DOHH2 (cell line): ENCODE results near the gene MARCHF10.
"Not testable (repeated sequence)": the region's sequence is repeated elsewhere in the genome, so short reads cannot be mapped to it uniquely, and the experiment has no call there.

Source experiments
- H3F3A ChIP-seq: fragments of 200-600 bp; sonication (generic), shearing (Covaris generic); 2 replicates; pipeline ENCODE4 v1.6.0; 2016; ENCODE audit warnings: antibody characterized with exemption, mild to moderate bottlenecking; ENCODE audit not compliant: control insufficient read depth, insufficient read depth
- H3K27ac ChIP-seq: fragments of 200-600 bp; sonication (generic); 2 replicates; pipeline ENCODE4 v1.5.1; 2014; ENCODE audit warnings: low read depth, mild to moderate bottlenecking, low read length, moderate library complexity
- H3K27me3 ChIP-seq: fragments of 200-600 bp; sonication (generic); 2 replicates; pipeline ENCODE4 v1.6.1; 2014; ENCODE audit warnings: mild to moderate bottlenecking, low read length, mixed read lengths; ENCODE audit not compliant: control insufficient read depth
- H3K36me3 ChIP-seq: fragments of 200-600 bp; sonication (generic); 2 replicates; pipeline ENCODE4 v1.6.1; 2014; ENCODE audit warnings: mild to moderate bottlenecking, low read length, moderate library complexity, mixed read lengths; ENCODE audit not compliant: control insufficient read depth
- H3K4me1 ChIP-seq: fragments of 200-600 bp; sonication (generic); 2 replicates; pipeline ENCODE4 v1.6.1; 2014; ENCODE audit warnings: mild to moderate bottlenecking, low read length, mixed read lengths; ENCODE audit not compliant: control insufficient read depth
- H3K4me2 ChIP-seq: fragments of 200-600 bp; sonication (generic); 2 replicates; pipeline ENCODE4 v1.6.0; 2014; ENCODE audit warnings: mild to moderate bottlenecking, low read length, moderate library complexity
- H3K4me3 ChIP-seq: fragments of 200-600 bp; sonication (generic); 2 replicates; pipeline ENCODE4 v1.5.1; 2014; ENCODE audit warnings: mild to moderate bottlenecking, low read length, mixed read lengths
- H3K79me2 ChIP-seq: fragments of 200-600 bp; sonication (generic); 2 replicates; pipeline ENCODE4 v1.6.1; 2014; ENCODE audit warnings: mild to moderate bottlenecking, low read length, mixed read lengths; ENCODE audit not compliant: control insufficient read depth
- H3K9me2 ChIP-seq: fragments of 200-600 bp; sonication (generic); replicated peaks from 2 replicates; pipeline ENCODE4 v1.6.1; 2014; ENCODE audit warnings: mild to moderate bottlenecking, low read length, mixed read lengths; ENCODE audit not compliant: control insufficient read depth
- H3K9me3 ChIP-seq: fragments of 200-600 bp; sonication (generic); 2 replicates; pipeline ENCODE4 v1.6.1; 2014; ENCODE audit warnings: antibody characterized with exemption, low read length, mixed read lengths; ENCODE audit not compliant: control insufficient read depth, insufficient read depth
- H4K20me1 ChIP-seq: fragments of 200-600 bp; sonication (generic); 2 replicates; pipeline ENCODE4 v1.6.0; 2014; ENCODE audit warnings: low read depth, mild to moderate bottlenecking, antibody characterized with exemption, low read length, moderate library complexity; ENCODE audit not compliant: control insufficient read depth, insufficient read depth
- CTCF ChIP-seq: fragments of 200-600 bp; sonication (generic); IDR thresholded peaks from one replicate; pipeline ENCODE4 v1.5.1; 2014; ENCODE audit warnings: antibody characterized with exemption, mild to moderate bottlenecking, low read depth, low read length; ENCODE audit not compliant: poor library complexity, severe bottlenecking
- EZH2phosphoT487 ChIP-seq: fragments of 200-600 bp; sonication (generic); IDR thresholded peaks from 2 replicates; pipeline ENCODE4 v1.6.1; 2017; ENCODE audit warnings: borderline replicate concordance, mild to moderate bottlenecking, antibody characterized with exemption, low read length, moderate library complexity, mixed read lengths

Gene MARCHF10

GRCh38 chr17:62702746-62703260 is 105.3 kb downstream of the MARCHF10 start:
- no peak overlapping the region for H3K4me3 ChIP-seq
- H3K79me2 ChIP-seq = no peaks in the 10 kb centered on the region
- no peak overlapping the region for H3K27ac ChIP-seq
- H3F3A ChIP-seq = no peaks in the 10 kb centered on the region
- peaks cover 17% of the 10 kb centered on the region for H3K27me3 ChIP-seq
- no peaks in the 10 kb centered on the region for H3K9me2 ChIP-seq
- no peak overlapping the region for H3K4me2 ChIP-seq
- 0 out of 2 replicates have a peak, but pooled peaks cover 5% of the 10 kb centered on the region for H3K4me1 ChIP-seq
- no peaks in the 10 kb centered on the region for H3K9me3 ChIP-seq
- H3K36me3 ChIP-seq = no peaks in the 10 kb centered on the region
- no peak for TF ChIP-seq EZH2phosphoT487
- no peak for TF ChIP-seq CTCF
- no peaks in the 10 kb centered on the region for H4K20me1 ChIP-seq

GRCh38 chr17:62701706-62702085 is 106.4 kb downstream of the MARCHF10 start:
- Histone ChIP-seq H3K4me3 (no peak overlapping the region), H4K20me1 (no peaks in the 10 kb centered on the region), H3K27ac (no peak overlapping the region), H3K4me1 (0 out of 2 replicates have a peak, but pooled peaks cover 5% of the 10 kb centered on the region), H3K27me3 (peaks cover 17% of the 10 kb centered on the region), H3K4me2 (no peak overlapping the region), H3K79me2 (no peaks in the 10 kb centered on the region), H3K9me2 (no peaks in the 10 kb centered on the region), H3K36me3 (no peaks in the 10 kb centered on the region), H3K9me3 (no peaks in the 10 kb centered on the region), H3F3A (no peaks in the 10 kb centered on the region)
- TF ChIP-seq CTCF (no peak), EZH2phosphoT487 (no peak)

- H3K36me3 ChIP-seq = no peaks in the 10 kb centered on the region
- no peak for TF ChIP-seq EZH2phosphoT487
- no peak for TF ChIP-seq CTCF
- H3F3A ChIP-seq = no peaks in the 10 kb centered on the region
- peaks cover 17% of the 10 kb centered on the region for H3K27me3 ChIP-seq
- no peaks in the 10 kb centered on the region for H3K9me3 ChIP-seq
- H3K4me2 ChIP-seq = no peak overlapping the region
- no peaks in the 10 kb centered on the region for H3K9me2 ChIP-seq
- 0 out of 2 replicates have a peak, but pooled peaks cover 5% of the 10 kb centered on the region for H3K4me1 ChIP-seq
- H3K4me3 ChIP-seq = no peak overlapping the region
- no peaks in the 10 kb centered on the region for H4K20me1 ChIP-seq
- no peaks in the 10 kb centered on the region for H3K79me2 ChIP-seq
- H3K27ac ChIP-seq = no peak overlapping the region
Observed at GRCh38 chr17:62700964-62701705, 107.0 kb downstream of the MARCHF10 start.

GRCh38 chr17:62698459-62698858 is 109.7 kb downstream of the MARCHF10 start:
- H3K27me3 ChIP-seq, H3K4me3 ChIP-seq, H3K9me2 ChIP-seq, H3F3A ChIP-seq, H3K79me2 ChIP-seq, H4K20me1 ChIP-seq, H3K4me1 ChIP-seq, H3K36me3 ChIP-seq, H3K4me2 ChIP-seq, H3K27ac ChIP-seq, H3K9me3 ChIP-seq: not testable (repeated sequence)
